Right atrium auricular region (tissue), 2 donors: Measurements from ENCODE around the gene SMURF2. TPM values are rescaled to one million over a fixed set of nuclear protein-coding genes. Genes with fewer than 3 reads are reported as not detected.

Experiments used
- DNase-seq: peaks from one replicate; pipeline ENCODE4 v3.0.0-alpha.2; 2019; ENCODE audit warnings: low spot score
- H3K27ac ChIP-seq, 2 donors: fragments of 200-600 bp; sonication (generic); 1 replicate in 1 of 2; 2 replicates in 1 of 2; pipeline ENCODE4 v1.5.1; 2016 to 2019
- H3K27me3 ChIP-seq, 2 donors: fragments of 200-600 bp; sonication (generic); one replicate each; pipeline versions ENCODE4 v1.5.1 to v1.6.0; 2017 to 2019
- H3K36me3 ChIP-seq: fragments of 200-600 bp; sonication (generic); one replicate; pipeline ENCODE4 v1.5.1; 2016
- H3K4me1 ChIP-seq, 2 donors: fragments of 200-600 bp; sonication (generic); one replicate each; pipeline versions ENCODE4 v1.5.1 to v1.6.0; 2017 to 2019
- H3K4me3 ChIP-seq, 2 donors: fragments of 200-600 bp; sonication (generic); 1 replicate in 1 of 2; 2 replicates in 1 of 2; pipeline ENCODE4 v1.5.1; 2017 to 2019; ENCODE audit warnings: mild to moderate bottlenecking in 1 of 2, moderate library complexity in 1 of 2
- H3K9me3 ChIP-seq, 2 donors: fragments of 200-600 bp; sonication (generic); one replicate each; pipeline ENCODE4 v1.5.1; 2019
- total RNA-seq, 2 donors: library from RNA; depleted of rRNA; stranded (reverse); fragments of >200 nt; gene quantifications; one replicate each; pipeline ENCODE4 v1.1.0, GENCODE V29; 2016
- TF ChIP-seq, protein P1 (sequence below), 2 donors: fragments of 200-600 bp; sonication (generic); IDR thresholded peaks; one replicate each; pipeline ENCODE4 v1.5.1; 2019; ENCODE audit warnings: antibody characterized with exemption in 2 of 2

Gene SMURF2
- total RNA-seq, 2 donors from 2014 or later = 12.6 to 15.3 TPM

DNA sequence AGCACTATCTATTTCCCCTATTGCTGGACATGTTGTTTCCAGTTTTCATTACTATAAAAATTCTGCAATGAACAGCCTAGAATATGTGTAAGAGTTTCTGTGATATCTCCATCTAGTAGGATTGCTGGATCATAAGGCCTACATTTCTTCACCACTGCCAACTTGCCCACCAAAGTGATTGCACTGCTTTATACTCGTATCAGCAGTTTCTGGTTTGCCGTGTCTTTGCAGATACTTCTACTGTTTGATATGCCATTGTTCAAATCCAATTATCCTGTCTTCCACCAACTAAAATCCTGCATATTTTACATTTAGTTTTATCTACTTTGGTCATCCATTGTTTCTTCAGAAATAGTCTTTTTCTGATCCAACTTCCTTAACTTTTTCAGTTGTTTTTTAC, 134.2 kb downstream of the SMURF2 start:
- Histone ChIP-seq H3K4me1 (no peaks in the 10 kb centered on the region), H3K36me3 (peaks cover 97% of the 10 kb centered on the region)

DNA sequence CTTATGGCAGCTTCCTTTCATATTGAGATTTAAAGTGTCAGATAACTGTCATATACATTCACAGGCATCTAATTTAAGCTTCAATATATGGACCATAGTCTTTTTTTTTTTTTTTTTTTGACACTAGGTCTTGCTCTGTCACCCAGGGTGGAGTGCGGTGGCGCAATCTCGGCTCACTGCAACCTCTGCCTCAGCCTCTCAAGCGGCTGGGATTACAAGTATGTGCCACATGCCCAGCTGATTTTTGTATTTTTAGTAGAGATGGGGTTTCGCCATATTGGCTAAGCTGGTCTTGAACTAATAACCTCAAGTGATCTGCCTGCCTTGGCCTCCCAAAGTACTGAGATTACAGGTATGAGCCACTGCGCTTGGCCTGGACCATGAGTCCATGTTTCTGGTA, 141.7 kb downstream of the SMURF2 start:
- H3K36me3 ChIP-seq = peaks cover 86% of the 10 kb centered on the region
- no peak for DNase-seq
- H3K27me3 ChIP-seq = no peaks in the 10 kb centered on the region
- H3K4me3 ChIP-seq = no peak overlapping the region
- TF ChIP-seq, protein P1, sequence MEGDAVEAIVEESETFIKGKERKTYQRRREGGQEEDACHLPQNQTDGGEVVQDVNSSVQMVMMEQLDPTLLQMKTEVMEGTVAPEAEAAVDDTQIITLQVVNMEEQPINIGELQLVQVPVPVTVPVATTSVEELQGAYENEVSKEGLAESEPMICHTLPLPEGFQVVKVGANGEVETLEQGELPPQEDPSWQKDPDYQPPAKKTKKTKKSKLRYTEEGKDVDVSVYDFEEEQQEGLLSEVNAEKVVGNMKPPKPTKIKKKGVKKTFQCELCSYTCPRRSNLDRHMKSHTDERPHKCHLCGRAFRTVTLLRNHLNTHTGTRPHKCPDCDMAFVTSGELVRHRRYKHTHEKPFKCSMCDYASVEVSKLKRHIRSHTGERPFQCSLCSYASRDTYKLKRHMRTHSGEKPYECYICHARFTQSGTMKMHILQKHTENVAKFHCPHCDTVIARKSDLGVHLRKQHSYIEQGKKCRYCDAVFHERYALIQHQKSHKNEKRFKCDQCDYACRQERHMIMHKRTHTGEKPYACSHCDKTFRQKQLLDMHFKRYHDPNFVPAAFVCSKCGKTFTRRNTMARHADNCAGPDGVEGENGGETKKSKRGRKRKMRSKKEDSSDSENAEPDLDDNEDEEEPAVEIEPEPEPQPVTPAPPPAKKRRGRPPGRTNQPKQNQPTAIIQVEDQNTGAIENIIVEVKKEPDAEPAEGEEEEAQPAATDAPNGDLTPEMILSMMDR (IDR thresholded peaks at IDR 0.05) = no peak
- H3K9me3 ChIP-seq = no peaks in the 10 kb centered on the region
- H3K27ac ChIP-seq = no peak overlapping the region
- H3K4me1 ChIP-seq = no peaks in the 10 kb centered on the region

More for the DNA sequence above, 134.2 kb downstream of the SMURF2 start:
- TF ChIP-seq, protein P1 (IDR thresholded peaks at IDR 0.05) = no peak
- Histone ChIP-seq H3K27me3 (no peaks in the 10 kb centered on the region), H3K27ac (no peak overlapping the region), H3K9me3 (no peaks in the 10 kb centered on the region), H3K4me3 (no peak overlapping the region)
- DNase-seq = no peak

DNA sequence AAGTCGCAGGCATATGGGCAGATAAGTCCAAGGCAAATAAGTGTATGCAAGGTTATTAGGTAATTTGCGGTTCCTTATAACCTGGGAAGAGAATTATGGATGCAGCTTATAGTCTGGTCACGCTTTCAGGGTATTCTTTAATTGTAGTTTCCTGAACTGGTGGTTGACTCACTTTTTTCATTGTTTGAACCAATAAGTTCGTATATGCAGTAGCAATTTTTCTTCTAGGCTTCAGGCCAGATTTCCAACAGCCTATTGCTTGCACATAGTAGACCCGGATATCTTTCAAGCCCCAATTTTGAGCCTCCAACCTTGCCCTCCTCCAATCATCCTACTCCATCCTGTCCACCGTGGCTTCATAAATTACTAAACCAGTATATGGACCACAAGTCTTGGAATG, 142.5 kb downstream of the SMURF2 start:
- peaks cover 86% of the 10 kb centered on the region for H3K36me3 ChIP-seq
- no peaks in the 10 kb centered on the region for H3K27me3 ChIP-seq
- H3K27ac ChIP-seq = no peak overlapping the region
- no peak for DNase-seq
- no peaks in the 10 kb centered on the region for H3K9me3 ChIP-seq
- no peak overlapping the region for H3K4me3 ChIP-seq
- TF ChIP-seq, protein P1 (IDR thresholded peaks at IDR 0.05) = no peak
- no peaks in the 10 kb centered on the region for H3K4me1 ChIP-seq

DNA sequence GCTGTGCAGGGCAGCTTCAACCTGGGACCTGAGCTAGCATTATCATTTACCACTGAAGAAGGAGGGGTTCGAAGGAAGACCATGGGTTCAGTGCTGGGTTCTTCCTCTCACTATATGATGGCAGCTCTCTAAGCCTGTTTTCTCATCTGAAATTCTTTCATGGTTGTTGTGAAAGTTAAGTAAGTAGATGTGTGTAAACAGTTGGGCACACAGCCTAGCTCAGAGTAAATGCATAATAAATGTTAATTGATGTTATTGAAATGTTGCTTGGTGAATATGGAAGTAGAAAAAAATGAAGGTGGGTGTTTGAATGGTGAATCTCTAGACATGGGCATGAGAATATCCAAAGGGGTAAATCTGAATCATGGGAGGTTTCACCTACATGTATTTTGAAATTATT, 146.3 kb downstream of the SMURF2 start:
- DNase-seq = no peak
- TF ChIP-seq, protein P1 (IDR thresholded peaks at IDR 0.05) = no peak
- Histone ChIP-seq H3K9me3 (no peaks in the 10 kb centered on the region), H3K36me3 (peaks cover 76% of the 10 kb centered on the region), H3K4me1 (no peaks in the 10 kb centered on the region), H3K27me3 (no peaks in the 10 kb centered on the region), H3K27ac (no peak overlapping the region), H3K4me3 (no peak overlapping the region)

DNA sequence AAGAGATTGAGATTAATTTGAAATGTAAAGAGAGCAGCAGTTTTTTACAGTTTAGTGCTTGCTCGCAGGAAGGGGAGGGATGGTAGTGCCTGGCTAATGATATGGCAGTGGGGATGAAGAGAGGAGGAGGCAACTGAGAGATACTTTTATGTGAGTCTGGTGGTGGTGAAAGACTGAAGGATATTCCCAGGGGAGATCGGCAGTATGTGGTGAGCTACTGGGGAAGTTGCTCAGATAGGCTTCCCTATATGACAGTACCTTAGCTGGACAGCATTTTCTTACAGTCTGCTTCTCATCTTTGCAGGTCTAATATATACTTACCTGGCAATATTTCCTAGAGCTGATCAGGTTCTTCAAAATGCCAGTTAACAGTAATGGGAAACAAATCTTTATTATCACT, 146.7 kb downstream of the SMURF2 start:
- TF ChIP-seq, protein P1 (IDR thresholded peaks at IDR 0.05) = no peak
- no peak for DNase-seq
- no peak overlapping the region for H3K27ac ChIP-seq
- H3K4me1 ChIP-seq = no peaks in the 10 kb centered on the region
- no peak overlapping the region for H3K4me3 ChIP-seq
- no peaks in the 10 kb centered on the region for H3K9me3 ChIP-seq
- H3K27me3 ChIP-seq = no peaks in the 10 kb centered on the region
- peaks cover 76% of the 10 kb centered on the region for H3K36me3 ChIP-seq

DNA sequence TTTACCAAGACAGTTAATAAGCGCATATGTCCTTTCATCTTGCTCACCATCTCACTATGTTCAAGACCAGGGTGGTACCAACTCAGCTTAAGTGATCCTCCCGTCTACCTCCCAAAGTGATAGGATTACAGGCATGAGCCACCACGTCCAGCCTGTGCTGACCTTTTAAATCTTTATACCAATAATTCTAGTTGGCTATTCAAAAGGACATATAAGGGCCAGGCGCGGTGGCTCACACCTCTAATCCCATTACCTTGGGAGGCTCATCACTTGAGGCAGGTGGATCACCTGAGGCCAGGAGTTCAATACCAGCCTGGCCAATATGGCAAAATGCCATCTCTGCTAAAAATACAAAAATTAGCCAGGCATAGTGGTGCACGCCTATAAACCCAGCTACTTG, 152.9 kb downstream of the SMURF2 start:
- Histone ChIP-seq H3K36me3 (peaks cover 59% of the 10 kb centered on the region), H3K4me3 (no peak overlapping the region)
- TF ChIP-seq, protein P1 (IDR thresholded peaks at IDR 0.05) = no peak

More for the DNA sequence above, 152.9 kb downstream of the SMURF2 start:
- Histone ChIP-seq H3K27me3 (no peaks in the 10 kb centered on the region), H3K9me3 (no peaks in the 10 kb centered on the region), H3K4me1 (peaks cover 0 to 25% of the 10 kb centered on the region in 2 donors), H3K27ac (no peak overlapping the region)
- no peak for DNase-seq
